DOHH2 (cell line): ENCODE results near the gene YTHDC1.
A peak's percentile ranks its signal among the peaks of the same experiment; 100 is the strongest.

Source experiments
- H3F3A ChIP-seq: fragments of 200-600 bp; sonication (generic), shearing (Covaris generic); 2 replicates; pipeline ENCODE4 v1.6.0; 2016; ENCODE audit warnings: antibody characterized with exemption, mild to moderate bottlenecking; ENCODE audit not compliant: control insufficient read depth, insufficient read depth
- H3K27ac ChIP-seq: fragments of 200-600 bp; sonication (generic); 2 replicates; pipeline ENCODE4 v1.5.1; 2014; ENCODE audit warnings: low read depth, mild to moderate bottlenecking, low read length, moderate library complexity
- H3K27me3 ChIP-seq: fragments of 200-600 bp; sonication (generic); 2 replicates; pipeline ENCODE4 v1.6.1; 2014; ENCODE audit warnings: mild to moderate bottlenecking, low read length, mixed read lengths; ENCODE audit not compliant: control insufficient read depth
- H3K36me3 ChIP-seq: fragments of 200-600 bp; sonication (generic); 2 replicates; pipeline ENCODE4 v1.6.1; 2014; ENCODE audit warnings: mild to moderate bottlenecking, low read length, moderate library complexity, mixed read lengths; ENCODE audit not compliant: control insufficient read depth
- H3K4me1 ChIP-seq: fragments of 200-600 bp; sonication (generic); 2 replicates; pipeline ENCODE4 v1.6.1; 2014; ENCODE audit warnings: mild to moderate bottlenecking, low read length, mixed read lengths; ENCODE audit not compliant: control insufficient read depth
- H3K4me2 ChIP-seq: fragments of 200-600 bp; sonication (generic); 2 replicates; pipeline ENCODE4 v1.6.0; 2014; ENCODE audit warnings: mild to moderate bottlenecking, low read length, moderate library complexity
- H3K4me3 ChIP-seq: fragments of 200-600 bp; sonication (generic); 2 replicates; pipeline ENCODE4 v1.5.1; 2014; ENCODE audit warnings: mild to moderate bottlenecking, low read length, mixed read lengths
- H3K79me2 ChIP-seq: fragments of 200-600 bp; sonication (generic); 2 replicates; pipeline ENCODE4 v1.6.1; 2014; ENCODE audit warnings: mild to moderate bottlenecking, low read length, mixed read lengths; ENCODE audit not compliant: control insufficient read depth
- H3K9me2 ChIP-seq: fragments of 200-600 bp; sonication (generic); replicated peaks from 2 replicates; pipeline ENCODE4 v1.6.1; 2014; ENCODE audit warnings: mild to moderate bottlenecking, low read length, mixed read lengths; ENCODE audit not compliant: control insufficient read depth
- H3K9me3 ChIP-seq: fragments of 200-600 bp; sonication (generic); 2 replicates; pipeline ENCODE4 v1.6.1; 2014; ENCODE audit warnings: antibody characterized with exemption, low read length, mixed read lengths; ENCODE audit not compliant: control insufficient read depth, insufficient read depth
- H4K20me1 ChIP-seq: fragments of 200-600 bp; sonication (generic); 2 replicates; pipeline ENCODE4 v1.6.0; 2014; ENCODE audit warnings: low read depth, mild to moderate bottlenecking, antibody characterized with exemption, low read length, moderate library complexity; ENCODE audit not compliant: control insufficient read depth, insufficient read depth
- CTCF ChIP-seq: fragments of 200-600 bp; sonication (generic); IDR thresholded peaks from one replicate; pipeline ENCODE4 v1.5.1; 2014; ENCODE audit warnings: antibody characterized with exemption, mild to moderate bottlenecking, low read depth, low read length; ENCODE audit not compliant: poor library complexity, severe bottlenecking
- EZH2phosphoT487 ChIP-seq: fragments of 200-600 bp; sonication (generic); IDR thresholded peaks from 2 replicates; pipeline ENCODE4 v1.6.1; 2017; ENCODE audit warnings: borderline replicate concordance, mild to moderate bottlenecking, antibody characterized with exemption, low read length, moderate library complexity, mixed read lengths

The YTHDC1 gene

DNA sequence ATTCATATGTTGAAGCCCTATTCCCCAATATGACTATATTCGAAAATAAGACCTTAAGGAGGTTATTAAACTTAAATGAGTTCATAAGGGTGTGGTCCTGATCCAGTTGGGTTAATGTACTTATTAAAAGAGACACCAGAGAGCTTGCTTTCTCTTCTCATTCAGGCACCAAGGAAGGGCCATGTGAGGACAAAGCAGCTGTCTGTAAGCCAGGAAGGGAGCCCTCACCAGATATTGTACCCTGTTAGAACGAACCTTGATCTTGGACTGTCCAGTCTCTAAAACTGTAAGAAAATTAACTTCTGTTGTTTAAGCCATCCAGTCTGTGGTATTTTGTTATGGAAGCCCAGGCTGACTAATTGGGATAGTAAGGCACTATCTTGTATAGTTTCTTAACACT, 9.1 kb upstream of the YTHDC1 start:
- Histone ChIP-seq H3K9me3 (no peaks in the 10 kb centered on the region), H3K9me2 (no peaks in the 10 kb centered on the region), H3K79me2 (no peaks in the 10 kb centered on the region), H3K27me3 (no peaks in the 10 kb centered on the region; the same call in 1 of the 2 replicates), H3K4me1 (no peaks in the 10 kb centered on the region), H3K36me3 (no peaks in the 10 kb centered on the region), H3K4me3 (no peak overlapping the region), H3F3A (no peaks in the 10 kb centered on the region), H3K27ac (no peak overlapping the region), H4K20me1 (no peaks in the 10 kb centered on the region), H3K4me2 (no peak overlapping the region)
- no peak for TF ChIP-seq EZH2phosphoT487
- no peak for TF ChIP-seq CTCF

- Histone ChIP-seq H3K79me2 (peaks cover 21% of the 10 kb centered on the region), H3K9me3 (no peaks in the 10 kb centered on the region), H3K4me3 (no peak overlapping the region), H3K4me1 (peaks cover 9% of the 10 kb centered on the region), H4K20me1 (peaks cover 14% of the 10 kb centered on the region), H3K27ac (no peak overlapping the region), H3F3A (no peaks in the 10 kb centered on the region), H3K4me2 (no peak overlapping the region), H3K36me3 (peaks cover 16% of the 10 kb centered on the region), H3K27me3 (no peaks in the 10 kb centered on the region), H3K9me2 (no peaks in the 10 kb centered on the region)
- TF ChIP-seq EZH2phosphoT487: no peak
- TF ChIP-seq CTCF: no peak
Observed at GRCh38 chr4:68352791-68353190, 2.9 kb upstream of the YTHDC1 start.

GRCh38 chr4:68349279-68349648, 626 bp downstream of the YTHDC1 start:
- H3K36me3 ChIP-seq: peaks cover 37% of the 10 kb centered on the region
- H3K9me3 ChIP-seq: no peaks in the 10 kb centered on the region
- H3K9me2 ChIP-seq: no peaks in the 10 kb centered on the region
- peak overlapping the region; percentile 95 for H3K4me2 ChIP-seq
- peak overlapping the region; percentile 72 for H3K27ac ChIP-seq
- H3K4me3 ChIP-seq: peak overlapping the region; percentile 98
- H3K4me1 ChIP-seq: peaks cover 29% of the 10 kb centered on the region
- peaks cover 56% of the 10 kb centered on the region for H3K79me2 ChIP-seq
- no peaks in the 10 kb centered on the region for H3K27me3 ChIP-seq
- TF ChIP-seq CTCF (no peak), EZH2phosphoT487 (no peak)
- peaks cover 34% of the 10 kb centered on the region for H4K20me1 ChIP-seq
- no peaks in the 10 kb centered on the region for H3F3A ChIP-seq

GRCh38 chr4:68348577-68348976, 1.3 kb downstream of the YTHDC1 start:
- Histone ChIP-seq H3K4me3 (peak overlapping the region; percentile 98), H3K27me3 (no peaks in the 10 kb centered on the region), H4K20me1 (peaks cover 34% of the 10 kb centered on the region), H3K36me3 (peaks cover 37% of the 10 kb centered on the region), H3K27ac (peak overlapping the region; percentile 72), H3K79me2 (peaks cover 63% of the 10 kb centered on the region), H3K4me1 (peaks cover 29% of the 10 kb centered on the region), H3K9me3 (no peaks in the 10 kb centered on the region), H3K9me2 (no peaks in the 10 kb centered on the region), H3K4me2 (peak overlapping the region; percentile 95), H3F3A (no peaks in the 10 kb centered on the region)
- TF ChIP-seq EZH2phosphoT487 (no peak), CTCF (no peak)
